Measurements from ENCODE around the gene DNALI1. TPM values are rescaled to one million over a fixed set of nuclear protein-coding genes. Genes with fewer than 3 reads are reported as not detected.

Gene DNALI1
- total and polyA plus RNA-seq, 2 experiments from 2014 or later = 0.32 to 2.1 TPM

DNA sequence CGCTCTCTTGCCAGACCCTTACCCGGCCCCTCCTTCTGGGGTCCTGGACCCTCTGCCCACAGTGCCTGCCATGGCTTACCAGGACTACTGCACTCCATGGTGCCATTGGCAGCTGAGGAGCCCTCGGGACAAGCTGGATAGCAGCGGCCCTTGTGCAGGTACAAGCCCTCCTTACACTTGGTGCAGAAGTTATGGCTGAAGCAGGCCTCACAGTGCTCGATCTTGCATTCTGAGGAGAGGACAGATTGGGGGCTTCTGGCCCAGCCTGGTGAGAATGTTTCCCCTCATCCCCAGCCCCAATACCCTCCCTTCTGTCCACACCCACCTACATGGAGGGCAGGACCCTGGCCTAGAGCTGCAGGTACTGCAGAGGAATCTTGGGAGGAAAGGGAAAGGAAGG, 57.4 kb downstream of the DNALI1 start:
- H4K20me1 ChIP-seq (ENCODE audit: insufficient read depth) = no peaks in the 10 kb centered on the region
- H3K4me3 ChIP-seq = no peak overlapping the region
- no peak overlapping the region for H2AFZ ChIP-seq
- H3K4me1 ChIP-seq (ENCODE audit: insufficient read depth) = no peaks in the 10 kb centered on the region
- no peaks in the 10 kb centered on the region for H3K79me2 ChIP-seq (ENCODE audit: insufficient read depth)
- H3K27ac ChIP-seq = no peak overlapping the region
- no peaks in the 10 kb centered on the region for H3K9me2 ChIP-seq (ENCODE audit: insufficient read depth)
- in situ Hi-C loops (cut with MboI) = no loop called here
- no peaks in the 10 kb centered on the region for H3F3A ChIP-seq (ENCODE audit: insufficient read depth)
- WGBS, 2 experiments (ENCODE audit: low coverage in 1 of 2, low lambda C conversion rate in 2 of 2, missing lambda C conversion rate in 2 of 2) = 61 to 70% methylated on average over 5 of the region's 5 CpGs
- H3K9ac ChIP-seq = no peak overlapping the region
- H3K27me3 ChIP-seq (replicated peaks; ENCODE audit: insufficient read depth) = peaks cover 9% of the 10 kb centered on the region
- no peak for TF ChIP-seq EZH2phosphoT487 (IDR thresholded peaks at IDR 0.05; ENCODE audit: insufficient read depth, low read depth)
- TF ChIP-seq EZH2 (IDR thresholded peaks at IDR 0.05; ENCODE audit: insufficient read depth, poor library complexity, severe bottlenecking) = no peak
- no peak for DNase-seq
- no peaks in the 10 kb centered on the region for H3K36me3 ChIP-seq (ENCODE audit: low read depth)
- no peaks in the 10 kb centered on the region for H3K9me3 ChIP-seq (ENCODE audit: low read depth)
- H3K4me2 ChIP-seq (ENCODE audit: unreplicated experiment) = no peak overlapping the region

DNA sequence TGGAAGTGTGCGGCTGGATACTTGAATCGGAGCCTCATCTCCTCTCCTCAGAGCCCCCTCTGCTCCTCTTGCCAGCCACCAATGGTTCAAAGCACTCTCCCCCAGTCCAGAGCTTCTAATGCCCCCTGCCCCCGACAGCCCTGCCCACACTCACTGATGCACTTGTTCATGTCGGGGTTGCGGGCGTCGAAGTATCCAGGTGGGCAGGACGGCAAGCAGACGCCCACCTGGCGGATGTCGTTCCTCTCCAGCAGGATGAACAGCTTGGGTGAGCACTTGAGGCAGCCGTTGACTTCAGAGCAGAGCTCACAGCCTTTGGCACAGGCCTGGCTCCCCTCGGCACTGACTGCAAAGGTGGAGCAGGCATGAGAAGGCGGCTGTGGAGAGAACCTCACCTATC, 59.6 kb downstream of the DNALI1 start:
- Histone ChIP-seq H3K27ac (no peak overlapping the region), H3K4me1 (ENCODE audit: insufficient read depth) (no peaks in the 10 kb centered on the region), H4K20me1 (ENCODE audit: insufficient read depth) (no peaks in the 10 kb centered on the region), H3K9me2 (ENCODE audit: insufficient read depth) (no peaks in the 10 kb centered on the region), H3F3A (ENCODE audit: insufficient read depth) (no peaks in the 10 kb centered on the region), H3K4me2 (ENCODE audit: unreplicated experiment) (no peak overlapping the region), H3K79me2 (ENCODE audit: insufficient read depth) (no peaks in the 10 kb centered on the region), H3K9me3 (ENCODE audit: low read depth) (no peaks in the 10 kb centered on the region), H3K36me3 (ENCODE audit: low read depth) (no peaks in the 10 kb centered on the region), H2AFZ (no peak overlapping the region), H3K27me3 (replicated peaks; ENCODE audit: insufficient read depth) (peaks cover 9% of the 10 kb centered on the region), H3K4me3 (no peak overlapping the region), H3K9ac (no peak overlapping the region)
- DNase-seq = no peak
- in situ Hi-C loops (cut with MboI) = no loop called here
- WGBS, 2 experiments (ENCODE audit: low coverage in 1 of 2, low lambda C conversion rate in 2 of 2, missing lambda C conversion rate in 2 of 2) = 73 to 80% methylated on average over 14 of the region's 14 CpGs
- no peak for TF ChIP-seq EZH2 (IDR thresholded peaks at IDR 0.05; ENCODE audit: insufficient read depth, poor library complexity, severe bottlenecking)
- no peak for TF ChIP-seq EZH2phosphoT487 (IDR thresholded peaks at IDR 0.05; ENCODE audit: insufficient read depth, low read depth)

Small RNA genes lying within 50 kb of the gene (small RNA-seq; reads per million reads assigned to genes)
- gene AL034379.1 (ENCODE audit: low read depth, low replicate concordance) = not detected

Other genes with a start within 250 kb of the DNALI1 start
- gene ZC3H12A, start 82.4 kb upstream of the DNALI1 start, total RNA-seq (2014; rRNA removed; shearing (Covaris generic)) = 8.9 and 9.2 TPM in 2 replicates
- gene ZC3H12A, start 82.4 kb upstream of the DNALI1 start, polyA plus RNA-seq (2016; fragmentation: Nextera tagmentation; extraction: Ambion mirVana) = 5.0 and 7.1 TPM in 2 replicates
- 116 and 117 TPM in 2 replicates for gene MEAF6, start 42.2 kb upstream of the DNALI1 start, total RNA-seq (2014; rRNA removed; shearing (Covaris generic))
- gene MEAF6, start 42.2 kb upstream of the DNALI1 start, polyA plus RNA-seq (2016; fragmentation: Nextera tagmentation; extraction: Ambion mirVana) = 96.2 and 99.5 TPM in 2 replicates
- gene SNIP1, start 2.6 kb upstream of the DNALI1 start, total RNA-seq (2014; rRNA removed; shearing (Covaris generic)) = 12.3 and 12.4 TPM in 2 replicates
- 7.4 and 9.8 TPM in 2 replicates for gene SNIP1, start 2.6 kb upstream of the DNALI1 start, polyA plus RNA-seq (2016; fragmentation: Nextera tagmentation; extraction: Ambion mirVana)
- 39.3 and 53.6 TPM in 2 replicates for gene GNL2, start 39.0 kb downstream of the DNALI1 start, total RNA-seq (2014; rRNA removed; shearing (Covaris generic))
- gene GNL2, start 39.0 kb downstream of the DNALI1 start, polyA plus RNA-seq (2016; fragmentation: Nextera tagmentation; extraction: Ambion mirVana) = 65.4 and 67.1 TPM in 2 replicates
- gene RSPO1, start 78.0 kb downstream of the DNALI1 start, total RNA-seq (2014; rRNA removed; shearing (Covaris generic)) = 0.22 TPM in 1 of 2 replicates, not detected in the other
- not detected in 2 replicates for gene RSPO1, start 78.0 kb downstream of the DNALI1 start, polyA plus RNA-seq (2016; fragmentation: Nextera tagmentation; extraction: Ambion mirVana)
- gene CDCA8, start 135.6 kb downstream of the DNALI1 start, total RNA-seq (2014; rRNA removed; shearing (Covaris generic)) = 4.4 and 5.7 TPM in 2 replicates
- 15.4 and 16.6 TPM in 2 replicates for gene CDCA8, start 135.6 kb downstream of the DNALI1 start, polyA plus RNA-seq (2016; fragmentation: Nextera tagmentation; extraction: Ambion mirVana)
- not detected in 2 replicates for gene EPHA10, start 208.2 kb downstream of the DNALI1 start, total RNA-seq (2014; rRNA removed; shearing (Covaris generic))
- gene EPHA10, start 208.2 kb downstream of the DNALI1 start, polyA plus RNA-seq (2016; fragmentation: Nextera tagmentation; extraction: Ambion mirVana) = not detected in 2 replicates
- 0.65 and 1.8 TPM in 2 replicates for gene MANEAL, start 236.9 kb downstream of the DNALI1 start, total RNA-seq (2014; rRNA removed; shearing (Covaris generic))
- 0.23 TPM in 1 of 2 replicates, not detected in the other for gene MANEAL, start 236.9 kb downstream of the DNALI1 start, polyA plus RNA-seq (2016; fragmentation: Nextera tagmentation; extraction: Ambion mirVana)

All from GM23248 (cell line).